GM19035 (cell line): ENCODE measurements around the gene SYCP3.

Experiments used
- ATAC-seq: cut with Tn5 transposase; IDR thresholded peaks from one replicate; pipeline ENCODE4 v1.9.1; 2021; ENCODE audit not compliant: unreplicated experiment

The SYCP3 gene

GRCh38 chr12:101680647-101681046 lies 58.6 kb downstream of the SYCP3 start:
- no peak for ATAC-seq

GRCh38 chr12:101680240-101680639 lies 59.0 kb downstream of the SYCP3 start:
- ATAC-seq, result no peak
